ENCODE results near the gene PHTF1.
"Not testable (repeated sequence)": the region's sequence is repeated elsewhere in the genome, so short reads cannot be mapped to it uniquely, and the experiment has no call there.

DNA sequence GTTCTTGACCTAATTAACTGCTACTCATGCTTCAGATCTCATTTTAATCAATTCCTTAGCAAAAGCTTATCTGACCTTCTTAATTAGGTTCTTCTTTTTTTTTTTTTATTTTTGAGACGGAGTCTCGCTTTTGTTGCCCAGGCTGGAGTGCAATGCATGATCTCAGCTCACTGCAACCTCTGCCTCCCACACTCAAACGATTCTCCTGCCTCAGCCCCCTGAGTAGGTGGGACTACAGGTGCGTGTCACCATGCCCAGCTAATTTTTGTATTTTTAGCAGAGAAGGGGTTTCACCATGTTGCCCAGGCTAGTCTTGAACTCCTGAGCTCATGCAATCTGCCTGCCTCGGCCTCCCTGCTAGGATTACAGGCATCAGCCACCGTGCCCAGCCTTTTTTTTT is 6.0 kb downstream of the PHTF1 start:
- not testable (repeated sequence) for TF ChIP-seq POLR2A (IDR thresholded peaks at IDR 0.05)
- TF ChIP-seq, protein P1, sequence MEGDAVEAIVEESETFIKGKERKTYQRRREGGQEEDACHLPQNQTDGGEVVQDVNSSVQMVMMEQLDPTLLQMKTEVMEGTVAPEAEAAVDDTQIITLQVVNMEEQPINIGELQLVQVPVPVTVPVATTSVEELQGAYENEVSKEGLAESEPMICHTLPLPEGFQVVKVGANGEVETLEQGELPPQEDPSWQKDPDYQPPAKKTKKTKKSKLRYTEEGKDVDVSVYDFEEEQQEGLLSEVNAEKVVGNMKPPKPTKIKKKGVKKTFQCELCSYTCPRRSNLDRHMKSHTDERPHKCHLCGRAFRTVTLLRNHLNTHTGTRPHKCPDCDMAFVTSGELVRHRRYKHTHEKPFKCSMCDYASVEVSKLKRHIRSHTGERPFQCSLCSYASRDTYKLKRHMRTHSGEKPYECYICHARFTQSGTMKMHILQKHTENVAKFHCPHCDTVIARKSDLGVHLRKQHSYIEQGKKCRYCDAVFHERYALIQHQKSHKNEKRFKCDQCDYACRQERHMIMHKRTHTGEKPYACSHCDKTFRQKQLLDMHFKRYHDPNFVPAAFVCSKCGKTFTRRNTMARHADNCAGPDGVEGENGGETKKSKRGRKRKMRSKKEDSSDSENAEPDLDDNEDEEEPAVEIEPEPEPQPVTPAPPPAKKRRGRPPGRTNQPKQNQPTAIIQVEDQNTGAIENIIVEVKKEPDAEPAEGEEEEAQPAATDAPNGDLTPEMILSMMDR (IDR thresholded peaks at IDR 0.05), result not testable (repeated sequence)
